GM12801 (cell line): ENCODE data around the gene OTP.

Experiments
- CTCF ChIP-seq: IDR thresholded peaks from one replicate; pipeline ENCODE4 v1.5.1; 2011; ENCODE audit warnings: control low read depth; ENCODE audit not compliant: insufficient read length; ENCODE audit errors: extremely low read depth

Gene OTP

GRCh38 chr5:77637170-77637997 is 1.1 kb downstream of the OTP start:
- no peak for TF ChIP-seq CTCF

DNA sequence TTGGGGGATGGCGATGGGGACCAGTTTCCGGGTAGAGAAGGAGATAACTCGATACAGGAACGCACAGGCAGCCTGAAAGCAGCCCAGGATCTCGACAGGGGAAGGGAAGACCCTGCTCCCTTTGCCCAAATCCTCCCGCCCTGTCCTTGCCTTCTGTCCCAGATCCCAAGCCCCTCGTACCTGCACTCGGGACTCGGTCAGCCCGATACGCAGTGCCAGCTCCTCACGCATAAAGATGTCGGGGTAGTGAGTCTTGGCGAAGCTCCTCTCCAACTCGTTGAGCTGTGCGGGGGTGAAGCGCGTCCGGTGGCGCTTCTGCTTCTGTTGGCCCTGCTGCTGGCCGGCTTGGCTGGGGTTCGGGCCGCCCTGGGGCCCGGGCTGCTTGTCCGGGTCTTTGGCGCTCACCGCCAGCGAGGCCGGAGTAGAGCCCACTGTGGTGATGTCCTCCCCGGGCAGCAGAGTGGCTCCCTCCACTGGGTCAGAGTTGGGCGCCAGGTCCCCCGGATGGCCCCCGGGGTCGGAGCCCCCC is 1.8 kb downstream of the OTP start:
- no peak for TF ChIP-seq CTCF

DNA sequence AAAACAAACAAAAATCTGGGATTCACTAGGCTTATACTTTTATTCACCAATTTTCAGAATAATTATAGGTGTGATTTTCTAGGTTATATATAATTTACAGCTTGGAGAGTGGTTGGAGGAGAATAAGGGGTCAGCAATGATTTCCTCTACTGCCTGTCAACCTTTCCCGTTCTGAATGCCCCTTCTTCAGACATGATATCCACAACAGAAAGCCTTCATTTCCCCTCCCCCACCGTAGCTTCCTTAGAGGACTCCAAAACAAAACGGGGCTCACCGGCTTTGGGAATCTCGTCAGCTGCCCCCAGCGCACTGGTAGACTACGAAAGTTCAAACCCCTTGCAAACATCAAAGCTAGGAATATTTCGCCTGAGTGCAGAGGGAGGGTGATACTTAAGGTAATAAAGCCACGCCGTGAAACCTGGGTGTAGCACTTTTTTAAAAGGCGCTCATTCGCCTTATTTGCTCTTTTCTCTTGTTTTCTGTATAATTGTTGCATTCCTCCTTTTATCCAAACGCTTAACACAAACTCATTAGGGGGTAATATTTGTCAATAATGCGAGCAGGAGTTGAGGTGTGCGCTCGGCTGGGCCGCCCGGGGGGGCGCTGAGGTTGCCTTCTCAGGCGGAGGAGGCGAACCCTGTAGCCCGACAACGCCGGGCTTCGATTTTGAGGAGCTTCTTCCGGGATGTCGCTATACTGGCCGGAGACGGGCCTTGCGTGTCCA is 2.4 kb downstream of the OTP start:
- TF ChIP-seq CTCF, result no peak

GRCh38 chr5:77635067-77635916 is 3.2 kb downstream of the OTP start:
- no peak for TF ChIP-seq CTCF

DNA sequence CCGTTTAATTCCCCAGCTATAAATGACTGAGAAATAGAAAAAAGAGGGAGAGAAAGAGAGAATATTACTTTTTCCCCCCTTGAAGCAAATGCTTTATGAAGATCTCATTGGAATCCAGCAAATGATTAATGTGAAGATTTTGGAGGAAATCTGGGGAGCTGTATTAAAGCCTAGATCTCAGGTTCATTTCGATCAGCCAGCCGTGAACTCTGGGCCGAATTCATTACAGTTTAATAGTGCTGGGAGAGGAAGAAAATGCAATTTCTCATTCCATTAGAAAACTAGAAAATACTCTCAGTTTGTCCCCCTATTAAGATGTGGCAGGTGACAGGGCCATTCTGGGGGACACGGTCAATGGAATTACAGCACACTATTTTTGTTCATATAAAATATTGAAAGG is 4.8 kb downstream of the OTP start:
- TF ChIP-seq CTCF, result no peak

DNA sequence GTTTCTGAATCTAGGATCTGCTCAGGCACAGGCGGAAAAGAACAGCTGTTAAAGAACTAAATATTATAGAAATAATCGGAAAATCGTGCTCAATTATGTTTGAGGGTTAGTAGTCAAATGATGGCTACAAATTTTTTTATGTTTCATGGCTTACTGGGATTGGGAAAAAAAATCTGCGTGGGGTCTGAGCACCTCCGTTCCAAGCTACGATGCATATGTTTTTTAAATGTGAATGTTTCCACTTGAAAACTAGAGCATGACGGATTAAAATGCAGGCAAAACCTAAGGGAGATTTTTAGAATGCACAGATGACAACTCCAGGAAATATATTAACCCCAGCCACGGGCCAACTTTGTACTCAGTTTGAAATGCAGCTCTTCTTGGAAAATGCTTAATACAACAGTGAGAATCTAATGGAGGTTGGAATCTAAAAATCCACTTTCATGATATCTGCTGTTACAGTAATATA is 5.3 kb downstream of the OTP start:
- TF ChIP-seq CTCF, result no peak
